H9 (cell line): ENCODE results near the gene TTLL1. TPM values are rescaled to one million over a fixed set of nuclear protein-coding genes. Genes with fewer than 3 reads are reported as not detected.

Source experiments
- DNase-seq: peaks from one replicate; pipeline ENCODE4 v3.0.0-alpha.2; 2017
- H2AFZ ChIP-seq: one replicate; pipeline ENCODE4 v1.6.1; 2013; ENCODE audit warnings: mild to moderate bottlenecking, low read length, control low read depth, moderate library complexity
- H2AK5ac ChIP-seq: 2 replicates; pipeline ENCODE4 v1.6.1; 2013; ENCODE audit warnings: low read length, control low read depth, mixed read lengths; ENCODE audit not compliant: insufficient read length
- H2BK120ac ChIP-seq: one replicate; pipeline ENCODE4 v1.6.1; 2013; ENCODE audit warnings: low read depth, mild to moderate bottlenecking, low read length, control low read depth, inconsistent platforms; ENCODE audit not compliant: poor library complexity, severe bottlenecking
- H2BK12ac ChIP-seq: 2 replicates; pipeline ENCODE4 v1.6.1; 2013; ENCODE audit warnings: low read length, control low read depth, mixed read lengths, low read depth; ENCODE audit not compliant: insufficient read length
- H2BK15ac ChIP-seq: 2 replicates; pipeline ENCODE4 v1.6.1; 2013; ENCODE audit warnings: low read depth, low read length, control low read depth
- H2BK20ac ChIP-seq: one replicate; pipeline ENCODE4 v1.6.1; 2013; ENCODE audit warnings: low read depth, mild to moderate bottlenecking, low read length, control low read depth, inconsistent platforms; ENCODE audit not compliant: poor library complexity, severe bottlenecking
- H2BK5ac ChIP-seq: 2 replicates; pipeline ENCODE4 v1.6.1; 2013; ENCODE audit warnings: low read length, control low read depth, mixed read lengths; ENCODE audit not compliant: insufficient read length
- H3K14ac ChIP-seq: 2 replicates; pipeline ENCODE4 v1.6.1; 2013; ENCODE audit warnings: low read length, control low read depth; ENCODE audit not compliant: insufficient read depth
- H3K18ac ChIP-seq: 2 replicates; pipeline ENCODE4 v1.6.1; 2013; ENCODE audit warnings: low read depth, mild to moderate bottlenecking, mixed read lengths, low read length, control low read depth; ENCODE audit not compliant: insufficient read length
- H3K23ac ChIP-seq: 2 replicates; pipeline ENCODE4 v1.6.1; 2013; ENCODE audit warnings: low read length, control low read depth, mixed read lengths, low read depth; ENCODE audit not compliant: insufficient read length
- H3K23me2 ChIP-seq: 2 replicates; pipeline ENCODE4 v1.6.1; 2013; ENCODE audit warnings: low read depth, mild to moderate bottlenecking, mixed read lengths, low read length, control low read depth; ENCODE audit not compliant: insufficient read length, poor library complexity, severe bottlenecking
- H3K27ac ChIP-seq: 2 replicates; pipeline ENCODE4 v1.5.1; 2013; ENCODE audit warnings: low read length, control low read depth, mixed read lengths, low read depth; ENCODE audit not compliant: insufficient read length
- H3K27me3 ChIP-seq: 2 replicates; pipeline ENCODE4 v1.6.1; 2013; ENCODE audit warnings: low read length, control low read depth, inconsistent platforms; ENCODE audit not compliant: insufficient read depth
- H3K4ac ChIP-seq: 2 replicates; pipeline ENCODE4 v1.6.1; 2013; ENCODE audit warnings: low read depth, mild to moderate bottlenecking, control low read depth, inconsistent platforms, low read length, moderate library complexity
- H3K4me1 ChIP-seq: 2 replicates; pipeline ENCODE4 v1.6.1; 2013; ENCODE audit warnings: low read length, control low read depth, inconsistent platforms; ENCODE audit not compliant: insufficient read depth
- H3K4me2 ChIP-seq: 2 replicates; pipeline ENCODE4 v1.6.1; 2013; ENCODE audit warnings: low read length, control low read depth, mixed read lengths; ENCODE audit not compliant: insufficient read length, insufficient read depth
- H3K56ac ChIP-seq: 2 replicates; pipeline ENCODE4 v1.6.1; 2013; ENCODE audit warnings: low read depth, mild to moderate bottlenecking, mixed read lengths, low read length, control low read depth; ENCODE audit not compliant: insufficient read length
- H3K79me1 ChIP-seq: 2 replicates; pipeline ENCODE4 v1.6.1; 2013; ENCODE audit warnings: low read depth, mild to moderate bottlenecking, moderate library complexity, low read length, control low read depth, inconsistent platforms; ENCODE audit not compliant: insufficient read depth, poor library complexity, severe bottlenecking
- H3K79me2 ChIP-seq: 2 replicates; pipeline ENCODE4 v1.6.1; 2013; ENCODE audit warnings: low read length, control low read depth, inconsistent platforms; ENCODE audit not compliant: insufficient read depth
- H3K9ac ChIP-seq: 2 replicates; pipeline ENCODE4 v1.6.1; 2013; ENCODE audit warnings: low read length, control low read depth, mixed read lengths; ENCODE audit not compliant: insufficient read length; ENCODE audit errors: extremely low read depth
- H3K9me3 ChIP-seq: one replicate; pipeline ENCODE4 v1.6.1; 2013; ENCODE audit warnings: low read depth, low read length, inconsistent platforms; ENCODE audit not compliant: control insufficient read depth
- H3T11ph ChIP-seq: one replicate; pipeline ENCODE4 v1.6.1; 2013; ENCODE audit warnings: mild to moderate bottlenecking, low read length, control low read depth, inconsistent platforms
- H4K20me1 ChIP-seq: one replicate; pipeline ENCODE4 v1.6.1; 2013; ENCODE audit not compliant: control insufficient read depth, insufficient read length, insufficient read depth
- H4K5ac ChIP-seq: 2 replicates; pipeline ENCODE4 v1.6.1; 2013; ENCODE audit warnings: low read depth, mild to moderate bottlenecking, mixed read lengths, low read length, control low read depth; ENCODE audit not compliant: insufficient read length
- H4K8ac ChIP-seq: replicated peaks from 2 replicates; pipeline ENCODE4 v1.6.1; 2013; ENCODE audit warnings: low read length, control low read depth, mixed read lengths, low read depth; ENCODE audit not compliant: insufficient read length
- H4K91ac ChIP-seq: 2 replicates; pipeline ENCODE4 v1.6.1; 2013; ENCODE audit warnings: low read depth, mild to moderate bottlenecking, moderate library complexity, mixed read lengths, low read length, control low read depth; ENCODE audit not compliant: insufficient read length
- H3K27ac Mint-ChIP-seq, 3 experiments: 2 replicates in 2 of 3; 3 replicates in 1 of 3; pipeline ENCODE4 v1.8.0; 2020 to 2021; ENCODE audit warnings: mixed read lengths in 3 of 3, mild to moderate bottlenecking in 1 of 3, moderate library complexity in 1 of 3
- H3K27me3 Mint-ChIP-seq: 2 replicates; pipeline ENCODE4 v1.8.0; 2021; ENCODE audit warnings: low read depth, mild to moderate bottlenecking, moderate library complexity, mixed read lengths
- H3K36me3 Mint-ChIP-seq, 3 experiments: 2 replicates in 2 of 3; 3 replicates in 1 of 3; pipeline ENCODE4 v1.8.0; 2020 to 2021; ENCODE audit warnings: low read depth in 3 of 3, mixed read lengths in 3 of 3; ENCODE audit not compliant: insufficient read depth in 1 of 3
- H3K4me1 Mint-ChIP-seq, 2 experiments: 2 replicates each; pipeline ENCODE4 v1.8.0; 2020; ENCODE audit warnings: mixed read lengths in 2 of 2
- H3K4me3 Mint-ChIP-seq, 2 experiments: 2 replicates in 1 of 2; 3 replicates in 1 of 2; pipeline ENCODE4 v1.8.0; 2020 to 2021; ENCODE audit warnings: mild to moderate bottlenecking in 2 of 2, mixed read lengths in 2 of 2, moderate library complexity in 1 of 2
- H3K9me3 Mint-ChIP-seq, 2 experiments: 2 replicates in 1 of 2; 3 replicates in 1 of 2; pipeline ENCODE4 v1.8.0; 2020; ENCODE audit warnings: mild to moderate bottlenecking in 2 of 2, mixed read lengths in 2 of 2, moderate library complexity in 1 of 2
- CTCF ChIP-seq: fragments of 200-600 bp; sonication (generic); conservative IDR thresholded peaks from 3 replicates; pipeline ENCODE4 v1.8.0; 2021; ENCODE audit warnings: antibody characterized with exemption, mild to moderate bottlenecking
- WGBS: extraction: QIAGEN DNeasy Blood & Tissue Kit; methylation state at CpG from one replicate; pipeline ENCODE4 v1.1.7; 2013; ENCODE audit warnings: missing lambda C conversion rate, low lambda C conversion rate, mixed read lengths; ENCODE audit not compliant: insufficient read length; ENCODE audit errors: extremely low coverage; 5-methylcytosine and 5-hydroxymethylcytosine counted together
- total RNA-seq: library from RNA; stranded (reverse); gene quantifications from 2 replicates; pipeline ENCODE4 v1.2.1, GENCODE V29; 2021

Gene TTLL1
- total RNA-seq, 1 experiment from 2014 or later = 4.1 TPM

GRCh38 chr22:43014316-43014868, 74.8 kb downstream of the TTLL1 start:
- H3K23me2 ChIP-seq = peaks cover 9% of the 10 kb centered on the region
- H2AFZ ChIP-seq = no peak overlapping the region
- no CpG with 5 or more reads among the region's 39 CpGs for WGBS
- no peak overlapping the region for H3K23ac ChIP-seq
- Mint-ChIP-seq H3K36me3 (peaks cover 2 to 7% (median 5%) of the 10 kb centered on the region in 3 experiments; a peak in 4 of 7 replicates), H3K4me3 (peak overlapping the region; percentile 96 to 99), H3K9me3 (peaks cover 3% of the 10 kb centered on the region in 2 experiments; a peak in 3 of 5 replicates), H3K27ac (peak overlapping the region; percentile 86 to 97 (median 96)), H3K27me3 (peaks cover 9% of the 10 kb centered on the region), H3K4me1 (peaks cover 26 to 28% of the 10 kb centered on the region in 2 experiments)
- H3K27ac ChIP-seq = no peak overlapping the region
- no peak overlapping the region for H4K91ac ChIP-seq
- peak overlapping the region; percentile 16; the same call in 1 of the 2 replicates for H3K14ac ChIP-seq
- peak; percentile 56 for DNase-seq
- H2BK15ac ChIP-seq = no peak overlapping the region
- H3K56ac ChIP-seq = no peak overlapping the region
- no peak overlapping the region for H2BK12ac ChIP-seq
- peak overlapping the region; percentile 53 for H3K9ac ChIP-seq
- no peak overlapping the region for H2BK5ac ChIP-seq
- peak overlapping the region; percentile 66 for H3K4me2 ChIP-seq
- peaks cover 8% of the 10 kb centered on the region; the same call in 1 of the 2 replicates for H3K4me1 ChIP-seq
- no peak overlapping the region for H4K5ac ChIP-seq
- H3K79me1 ChIP-seq = no peaks in the 10 kb centered on the region
- no peaks in the 10 kb centered on the region for H3K27me3 ChIP-seq
- H3K79me2 ChIP-seq = peaks cover 26% of the 10 kb centered on the region; the same call in 1 of the 2 replicates
- H4K20me1 ChIP-seq = no peaks in the 10 kb centered on the region
- no peak overlapping the region for H2BK20ac ChIP-seq
- H3K9me3 ChIP-seq = no peaks in the 10 kb centered on the region
- no peak overlapping the region for H4K8ac ChIP-seq
- no peak overlapping the region for H2BK120ac ChIP-seq
- no peak overlapping the region for H3K4ac ChIP-seq
- TF ChIP-seq CTCF = no peak
- H3T11ph ChIP-seq = no peak overlapping the region
- H3K18ac ChIP-seq = peak overlapping the region; percentile 18
- no peak overlapping the region for H2AK5ac ChIP-seq
